T-helper 2 cell (primary cell): ENCODE results near the gene BCL2.
A peak's percentile ranks its signal among the peaks of the same experiment; 100 is the strongest.
"Not testable (repeated sequence)": the region's sequence is repeated elsewhere in the genome, so short reads cannot be mapped to it uniquely, and the experiment has no call there.

Source experiments
- DNase-seq, 5 experiments: peaks; one replicate each; pipeline versions ENCODE4 v3.0.0 to v3.0.0-alpha.2; 2012 to 2022

Gene BCL2

GRCh38 chr18:63257453-63257852 lies 62.1 kb downstream of the BCL2 start:
- no peak for DNase-seq

DNA sequence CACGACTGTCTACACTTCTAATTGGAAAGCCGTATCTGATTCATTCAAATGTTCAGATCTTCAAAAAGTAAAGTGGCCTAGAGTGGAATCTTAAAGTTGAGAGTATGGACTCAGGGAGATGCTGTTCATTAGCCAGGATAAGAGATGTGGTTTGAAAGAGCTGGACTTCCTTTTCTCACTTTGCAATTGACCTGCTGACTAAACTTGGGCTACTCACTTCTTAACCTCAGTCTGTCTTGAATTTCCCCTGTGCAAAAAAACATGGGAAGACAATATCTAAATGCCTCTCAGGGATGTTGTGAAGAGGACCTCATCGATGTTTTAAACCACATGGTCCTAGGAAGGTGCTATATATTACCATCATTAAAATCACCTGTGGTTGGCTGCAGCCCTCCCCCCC lies 64.1 kb downstream of the BCL2 start:
- no peak for DNase-seq

- no peak for DNase-seq
Observed at GRCh38 chr18:63254716-63255399, 64.7 kb downstream of the BCL2 start.

- DNase-seq = peak in 1 of 5 experiments; percentile 44
Observed at GRCh38 chr18:63253428-63254372, 65.9 kb downstream of the BCL2 start.

GRCh38 chr18:63253014-63253413 lies 66.6 kb downstream of the BCL2 start:
- DNase-seq = no peak

GRCh38 chr18:63249771-63250170 lies 69.8 kb downstream of the BCL2 start:
- DNase-seq = peak in 1 of 5 experiments; percentile 27

- DNase-seq = no peak
Observed at GRCh38 chr18:63247926-63248325, 71.6 kb downstream of the BCL2 start.

DNA sequence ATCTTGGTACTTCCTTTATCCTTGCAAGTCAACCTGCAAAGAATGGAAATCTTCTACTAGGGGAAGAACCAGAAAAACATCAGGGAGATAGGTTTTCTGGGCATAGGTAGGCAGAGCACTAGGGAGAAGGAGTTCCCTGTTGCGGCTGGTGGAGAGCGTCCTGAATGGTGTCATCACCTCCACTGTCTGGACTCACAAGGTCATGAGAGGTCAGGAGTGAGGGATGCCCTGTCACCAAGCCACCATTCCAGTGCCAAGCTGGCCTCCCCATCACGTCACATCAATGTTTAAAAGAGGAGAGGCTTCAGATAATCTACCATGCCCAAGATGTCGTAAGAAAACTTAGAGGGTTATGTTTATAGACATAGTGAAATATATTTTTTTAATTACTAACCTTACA lies 72.1 kb downstream of the BCL2 start:
- no peak for DNase-seq

DNA sequence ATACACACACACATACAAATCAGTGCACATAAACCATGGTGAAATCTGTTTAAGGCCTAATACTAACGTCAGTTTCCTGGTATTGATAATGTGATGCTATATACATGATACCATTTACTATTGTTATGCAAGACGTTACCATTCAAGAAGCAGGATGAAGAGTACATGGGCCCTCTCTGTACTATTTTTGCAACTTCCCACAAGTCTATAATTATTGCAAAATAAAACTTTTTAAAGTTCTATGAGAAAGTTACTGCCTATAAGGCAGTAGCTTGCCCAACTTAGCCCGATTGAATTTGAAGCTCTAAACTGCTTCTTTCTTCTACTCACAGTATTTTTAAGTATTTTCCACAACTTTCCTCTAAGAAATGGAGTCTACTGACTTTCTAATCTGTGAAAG lies 74.0 kb downstream of the BCL2 start:
- no peak for DNase-seq

GRCh38 chr18:63244607-63245006 lies 75.0 kb downstream of the BCL2 start:
- no peak for DNase-seq

GRCh38 chr18:63241760-63242159 lies 77.8 kb downstream of the BCL2 start:
- no peak for DNase-seq

DNA sequence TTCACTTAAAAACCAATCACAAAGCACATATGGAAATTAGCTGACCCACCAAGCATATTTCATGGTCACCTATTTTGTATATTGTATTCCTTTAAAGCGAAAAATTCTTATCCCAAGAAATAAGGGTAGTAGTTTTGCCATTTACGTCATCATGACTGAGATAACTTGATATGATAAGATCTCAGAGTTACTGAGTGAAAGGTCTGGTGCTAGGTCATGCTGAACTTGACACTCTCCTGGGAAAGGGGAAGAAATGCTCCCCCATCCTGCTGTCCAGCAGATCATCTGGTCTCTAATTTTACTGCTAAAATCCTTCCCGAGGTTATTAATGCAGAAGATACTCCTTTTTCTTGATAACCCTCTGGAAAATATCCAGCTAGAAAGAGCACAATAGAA lies 78.3 kb downstream of the BCL2 start:
- DNase-seq = no peak

DNA sequence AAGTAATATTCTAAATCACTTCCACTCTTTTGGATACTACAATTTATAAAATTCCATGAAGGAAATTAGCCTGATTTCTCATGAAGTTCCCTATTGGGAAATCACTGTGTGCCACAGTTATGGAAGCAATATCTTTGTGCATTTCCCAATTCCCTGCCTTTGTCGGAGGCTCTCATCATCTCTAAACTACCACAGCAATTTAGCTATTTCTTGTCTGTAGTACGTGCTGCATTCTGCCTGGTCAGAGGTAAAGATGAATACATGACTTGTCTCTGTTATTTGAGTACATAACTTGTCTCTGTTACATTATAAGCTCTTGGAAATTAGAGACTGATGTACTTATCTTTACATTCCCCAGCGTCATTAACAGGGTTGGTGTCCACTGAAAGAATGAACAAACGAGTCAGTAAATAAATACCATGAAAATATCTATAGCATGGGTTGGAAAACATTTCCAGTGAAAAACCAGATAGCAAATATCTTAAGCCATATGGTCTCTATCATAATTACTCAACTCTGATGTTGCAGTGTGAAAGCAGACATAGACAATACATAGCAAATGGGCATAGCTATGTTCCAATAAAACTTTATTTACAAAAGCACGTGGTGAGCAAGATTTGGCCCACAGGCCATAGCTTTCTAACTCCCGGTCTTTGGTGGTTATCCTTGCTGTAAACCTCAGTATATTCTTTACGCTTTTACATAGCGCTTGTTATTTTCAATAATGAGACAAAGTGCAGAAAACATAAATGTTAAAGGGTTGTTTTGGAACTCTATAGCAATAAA lies 78.8 kb downstream of the BCL2 start:
- DNase-seq = no peak

DNA sequence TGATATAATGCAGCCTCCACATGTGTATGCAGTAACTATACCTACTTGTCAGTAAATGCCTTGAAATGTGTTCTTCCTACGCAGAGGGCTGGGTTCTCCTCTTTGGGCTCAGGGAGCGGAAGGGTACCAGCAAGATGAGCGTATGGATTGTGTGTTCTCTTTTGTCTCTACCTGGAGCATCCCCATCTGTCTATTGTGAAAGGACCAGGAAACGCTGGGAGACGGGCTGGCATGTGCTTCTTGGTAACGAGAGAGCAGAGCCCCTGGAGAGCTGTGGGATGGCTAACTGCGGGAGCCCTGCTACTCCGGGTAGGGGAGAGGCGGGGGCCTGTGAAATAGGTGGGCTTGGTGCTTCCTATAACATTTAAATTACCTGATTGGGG lies 80.9 kb downstream of the BCL2 start:
- no peak for DNase-seq

GRCh38 chr18:63237881-63238692 lies 81.5 kb downstream of the BCL2 start:
- no peak for DNase-seq

DNA sequence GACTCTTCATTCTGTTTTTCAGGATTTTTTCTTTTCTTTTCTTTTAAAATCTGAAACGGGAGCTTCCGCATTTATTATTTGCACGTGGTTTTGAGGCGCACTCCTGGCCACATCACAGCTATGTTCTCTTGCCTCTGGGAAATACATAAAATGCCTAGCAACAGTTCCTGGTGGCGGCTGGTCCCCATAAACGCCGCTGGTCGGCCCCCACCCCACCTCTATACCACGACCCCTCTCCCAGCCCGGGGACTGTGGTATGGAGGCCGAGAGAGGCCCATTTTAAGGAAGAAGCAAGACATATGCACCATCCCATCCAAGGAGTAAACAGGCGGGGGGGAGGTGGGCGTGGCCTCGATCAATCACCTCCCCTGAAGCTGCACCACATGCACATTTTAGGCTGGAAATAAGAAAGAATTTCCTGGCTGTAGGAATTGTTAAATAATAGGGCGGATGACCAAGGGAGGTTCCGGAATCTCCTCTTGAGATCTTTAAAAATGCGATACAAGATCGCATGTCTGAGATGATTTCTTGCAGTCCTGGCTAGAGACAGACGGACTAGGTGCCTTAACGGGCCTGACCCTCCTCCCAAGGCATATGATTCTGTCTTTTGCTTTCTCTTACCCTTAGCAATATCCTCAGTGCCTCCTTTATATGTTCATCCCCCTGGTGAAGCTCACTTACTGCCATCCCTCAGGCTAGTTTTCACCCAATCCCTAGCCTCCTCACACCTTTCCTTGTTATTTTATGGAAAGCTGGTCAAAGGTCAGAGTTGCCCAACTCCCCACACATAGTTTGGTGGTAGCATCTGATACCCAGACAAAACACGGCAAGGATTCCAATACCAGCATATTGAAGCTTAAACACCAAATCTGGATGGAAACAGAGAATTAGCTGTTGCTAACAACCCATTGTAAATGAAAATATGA lies 82.4 kb downstream of the BCL2 start:
- no peak for DNase-seq

DNA sequence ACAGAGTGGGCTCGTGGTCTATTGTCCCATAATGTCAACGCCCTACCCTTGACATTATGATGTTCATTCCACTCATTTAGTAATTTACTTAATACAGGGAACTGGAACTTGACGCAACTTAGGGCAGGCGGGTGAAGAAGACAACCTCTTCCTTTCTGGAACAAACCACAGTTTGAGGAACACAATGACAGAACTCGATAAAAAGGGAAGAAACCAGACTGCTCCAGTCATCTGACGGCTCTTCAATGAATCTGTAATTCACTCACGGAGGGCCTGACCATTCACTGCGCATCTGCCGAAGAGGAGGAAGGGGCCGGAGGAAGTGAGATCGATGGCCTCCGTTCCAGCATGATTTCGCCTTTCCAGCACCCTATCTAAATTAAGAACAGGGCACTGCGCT lies 83.2 kb downstream of the BCL2 start:
- DNase-seq = no peak

DNA sequence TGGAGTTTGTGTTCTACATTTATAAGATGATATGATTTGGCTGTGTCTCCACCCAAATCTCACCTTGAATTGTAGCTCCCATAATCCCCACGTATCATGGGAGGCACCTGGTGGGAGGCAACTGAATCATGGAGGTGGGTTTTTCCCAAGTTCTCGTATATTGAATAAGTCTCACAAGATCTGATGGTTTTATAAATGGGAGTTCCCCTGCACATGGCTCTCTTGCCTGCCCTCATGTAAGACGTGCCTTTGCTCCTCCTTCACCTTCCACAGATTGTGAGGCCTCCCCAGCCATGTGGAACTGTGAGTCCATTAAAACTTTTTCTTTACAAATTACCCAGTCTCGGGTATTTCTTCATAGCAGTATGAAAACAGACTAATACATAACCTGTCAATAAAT lies 83.6 kb downstream of the BCL2 start:
- not testable (repeated sequence) for DNase-seq

DNA sequence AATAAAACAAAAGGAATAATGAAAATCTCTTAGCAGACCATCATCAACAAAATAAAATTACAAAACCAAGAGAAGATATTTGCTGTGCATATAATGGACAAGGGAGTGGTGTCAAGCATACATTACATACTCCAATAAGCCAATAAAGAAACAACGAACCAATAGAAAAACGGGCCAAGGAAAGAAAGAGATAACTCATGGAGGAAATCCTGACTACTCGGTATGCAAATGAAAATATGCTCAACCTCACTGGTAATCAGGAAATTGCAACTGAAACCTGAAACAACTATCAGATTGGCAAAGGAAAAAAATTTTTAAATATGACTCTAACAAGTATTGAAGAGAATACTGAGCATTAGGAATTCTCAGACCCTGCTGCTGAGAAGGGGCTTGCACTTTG lies 84.7 kb downstream of the BCL2 start:
- no peak for DNase-seq

DNA sequence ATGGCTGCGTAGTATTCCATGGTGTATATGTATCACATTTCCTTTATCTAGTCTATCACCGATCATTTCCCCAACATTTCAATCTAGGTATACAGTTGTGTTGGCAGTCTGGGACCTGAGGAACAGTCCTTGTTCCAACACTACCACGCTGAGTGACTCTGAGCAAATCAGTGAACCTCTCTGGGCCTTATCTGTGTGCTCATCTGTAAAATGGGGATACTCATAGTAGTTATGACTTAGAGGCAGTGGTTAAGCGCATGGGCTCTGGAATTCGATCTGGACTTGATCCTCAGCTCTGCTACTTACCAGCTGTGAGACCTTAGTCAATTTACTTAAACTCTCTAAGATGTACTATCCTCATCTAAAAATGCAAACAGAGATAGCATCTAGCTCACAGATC lies 85.1 kb downstream of the BCL2 start:
- DNase-seq = peak in 1 of 5 experiments; percentile 48

DNA sequence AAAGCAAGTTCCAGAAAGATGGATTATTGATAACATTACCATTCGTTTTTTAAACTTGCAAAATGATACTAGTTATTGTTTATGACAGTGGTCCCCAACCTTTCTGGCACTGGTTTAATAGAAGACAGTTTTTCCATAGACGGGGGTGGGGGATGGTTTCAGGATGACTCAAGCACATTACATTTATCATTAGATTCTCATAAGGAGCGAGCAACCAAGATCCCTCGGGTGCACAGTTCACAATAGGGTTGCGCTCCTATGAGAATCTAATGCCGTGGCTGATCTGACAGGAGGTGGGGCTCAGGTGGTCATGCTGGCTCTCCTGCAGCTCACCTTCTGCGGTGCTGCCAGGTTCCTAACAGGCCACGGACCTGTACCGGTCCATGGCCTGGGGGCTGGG lies 86.2 kb downstream of the BCL2 start:
- DNase-seq = no peak
